Measurements from ENCODE around the gene ZBP1. TPM values are rescaled to one million over a fixed set of nuclear protein-coding genes. Genes with fewer than 3 reads are reported as not detected.

ZBP1 gene
- polyA plus RNA-seq, 1 of the 3 experiments (the other 2 are of a cell fraction), result not detected

DNA sequence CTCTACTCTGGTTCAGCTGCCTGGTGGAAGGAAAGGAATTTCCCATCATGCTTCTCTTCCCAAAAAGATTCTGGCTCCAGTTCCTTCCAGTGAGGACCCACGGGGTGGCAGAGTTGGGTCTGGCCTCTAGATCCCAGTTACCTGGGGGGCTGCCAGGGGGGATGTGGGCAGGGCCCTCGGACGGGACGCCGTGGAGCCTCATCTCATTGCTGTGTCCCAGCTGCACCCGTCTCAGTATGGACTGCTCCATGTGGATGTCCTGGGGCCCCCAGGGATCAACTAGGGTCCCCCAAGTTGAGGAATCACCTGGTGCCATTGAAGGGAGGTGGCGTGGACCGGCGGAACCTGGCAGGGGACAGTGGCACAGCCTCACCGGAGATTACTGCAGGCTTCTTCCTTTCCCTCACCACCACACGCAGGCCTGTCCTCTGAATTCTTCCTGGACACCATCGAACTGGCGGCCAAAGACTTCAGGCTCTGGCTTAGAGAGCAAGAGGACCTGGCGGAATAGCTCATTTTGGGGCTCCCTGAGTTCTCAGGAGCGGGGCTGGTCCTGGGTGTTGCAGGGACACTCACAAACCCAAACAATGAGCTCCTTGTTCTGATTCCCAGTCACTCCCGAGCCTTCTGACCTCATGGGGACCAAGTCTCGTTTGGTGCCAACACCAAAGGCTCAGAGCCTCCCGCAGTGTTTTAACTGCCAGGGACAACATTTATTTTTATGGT, 8.5 kb downstream of the ZBP1 start:
- TF ChIP-seq MXI1 (IDR thresholded peaks at IDR 0.05; ENCODE audit: low read depth, low read length), result no peak
- TF ChIP-seq FOXM1 (IDR thresholded peaks at IDR 0.05; ENCODE audit: low read depth), result no peak
- TF ChIP-seq GATA2 (CRISPR knock-in tag; IDR thresholded peaks at IDR 0.05), result no peak
- TF ChIP-seq, protein P1, sequence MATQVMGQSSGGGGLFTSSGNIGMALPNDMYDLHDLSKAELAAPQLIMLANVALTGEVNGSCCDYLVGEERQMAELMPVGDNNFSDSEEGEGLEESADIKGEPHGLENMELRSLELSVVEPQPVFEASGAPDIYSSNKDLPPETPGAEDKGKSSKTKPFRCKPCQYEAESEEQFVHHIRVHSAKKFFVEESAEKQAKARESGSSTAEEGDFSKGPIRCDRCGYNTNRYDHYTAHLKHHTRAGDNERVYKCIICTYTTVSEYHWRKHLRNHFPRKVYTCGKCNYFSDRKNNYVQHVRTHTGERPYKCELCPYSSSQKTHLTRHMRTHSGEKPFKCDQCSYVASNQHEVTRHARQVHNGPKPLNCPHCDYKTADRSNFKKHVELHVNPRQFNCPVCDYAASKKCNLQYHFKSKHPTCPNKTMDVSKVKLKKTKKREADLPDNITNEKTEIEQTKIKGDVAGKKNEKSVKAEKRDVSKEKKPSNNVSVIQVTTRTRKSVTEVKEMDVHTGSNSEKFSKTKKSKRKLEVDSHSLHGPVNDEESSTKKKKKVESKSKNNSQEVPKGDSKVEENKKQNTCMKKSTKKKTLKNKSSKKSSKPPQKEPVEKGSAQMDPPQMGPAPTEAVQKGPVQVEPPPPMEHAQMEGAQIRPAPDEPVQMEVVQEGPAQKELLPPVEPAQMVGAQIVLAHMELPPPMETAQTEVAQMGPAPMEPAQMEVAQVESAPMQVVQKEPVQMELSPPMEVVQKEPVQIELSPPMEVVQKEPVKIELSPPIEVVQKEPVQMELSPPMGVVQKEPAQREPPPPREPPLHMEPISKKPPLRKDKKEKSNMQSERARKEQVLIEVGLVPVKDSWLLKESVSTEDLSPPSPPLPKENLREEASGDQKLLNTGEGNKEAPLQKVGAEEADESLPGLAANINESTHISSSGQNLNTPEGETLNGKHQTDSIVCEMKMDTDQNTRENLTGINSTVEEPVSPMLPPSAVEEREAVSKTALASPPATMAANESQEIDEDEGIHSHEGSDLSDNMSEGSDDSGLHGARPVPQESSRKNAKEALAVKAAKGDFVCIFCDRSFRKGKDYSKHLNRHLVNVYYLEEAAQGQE (IDR thresholded peaks at IDR 0.05; ENCODE audit: low read depth, low read length), result no peak
- TF ChIP-seq RFX5 (IDR thresholded peaks at IDR 0.05; ENCODE audit: low read length), result no peak
- TF ChIP-seq GABPA (IDR thresholded peaks at IDR 0.05; ENCODE audit: low read depth), result no peak
- no peak for TF ChIP-seq FOSL2 (IDR thresholded peaks at IDR 0.05; ENCODE audit: borderline replicate concordance, low read depth)
- TF ChIP-seq RAD21 (IDR thresholded peaks at IDR 0.05; ENCODE audit: low read length), result no peak
- no peak for TF ChIP-seq FOXJ3 (CRISPR knock-in tag; IDR thresholded peaks at IDR 0.05)
- TF ChIP-seq, protein P2, sequence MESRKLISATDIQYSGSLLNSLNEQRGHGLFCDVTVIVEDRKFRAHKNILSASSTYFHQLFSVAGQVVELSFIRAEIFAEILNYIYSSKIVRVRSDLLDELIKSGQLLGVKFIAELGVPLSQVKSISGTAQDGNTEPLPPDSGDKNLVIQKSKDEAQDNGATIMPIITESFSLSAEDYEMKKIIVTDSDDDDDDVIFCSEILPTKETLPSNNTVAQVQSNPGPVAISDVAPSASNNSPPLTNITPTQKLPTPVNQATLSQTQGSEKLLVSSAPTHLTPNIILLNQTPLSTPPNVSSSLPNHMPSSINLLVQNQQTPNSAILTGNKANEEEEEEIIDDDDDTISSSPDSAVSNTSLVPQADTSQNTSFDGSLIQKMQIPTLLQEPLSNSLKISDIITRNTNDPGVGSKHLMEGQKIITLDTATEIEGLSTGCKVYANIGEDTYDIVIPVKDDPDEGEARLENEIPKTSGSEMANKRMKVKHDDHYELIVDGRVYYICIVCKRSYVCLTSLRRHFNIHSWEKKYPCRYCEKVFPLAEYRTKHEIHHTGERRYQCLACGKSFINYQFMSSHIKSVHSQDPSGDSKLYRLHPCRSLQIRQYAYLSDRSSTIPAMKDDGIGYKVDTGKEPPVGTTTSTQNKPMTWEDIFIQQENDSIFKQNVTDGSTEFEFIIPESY (IDR thresholded peaks at IDR 0.05; ENCODE audit: borderline replicate concordance, low read depth), result no peak
- TF ChIP-seq TCF12 (IDR thresholded peaks at IDR 0.05), result no peak
- TF ChIP-seq, protein P3, sequence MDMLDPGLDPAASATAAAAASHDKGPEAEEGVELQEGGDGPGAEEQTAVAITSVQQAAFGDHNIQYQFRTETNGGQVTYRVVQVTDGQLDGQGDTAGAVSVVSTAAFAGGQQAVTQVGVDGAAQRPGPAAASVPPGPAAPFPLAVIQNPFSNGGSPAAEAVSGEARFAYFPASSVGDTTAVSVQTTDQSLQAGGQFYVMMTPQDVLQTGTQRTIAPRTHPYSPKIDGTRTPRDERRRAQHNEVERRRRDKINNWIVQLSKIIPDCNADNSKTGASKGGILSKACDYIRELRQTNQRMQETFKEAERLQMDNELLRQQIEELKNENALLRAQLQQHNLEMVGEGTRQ (IDR thresholded peaks at IDR 0.05; ENCODE audit: borderline replicate concordance, low read depth, low read length), result no peak
- no peak for TF ChIP-seq RXRA (IDR thresholded peaks at IDR 0.05; ENCODE audit: borderline replicate concordance, low read depth)
- TF ChIP-seq, protein P4, sequence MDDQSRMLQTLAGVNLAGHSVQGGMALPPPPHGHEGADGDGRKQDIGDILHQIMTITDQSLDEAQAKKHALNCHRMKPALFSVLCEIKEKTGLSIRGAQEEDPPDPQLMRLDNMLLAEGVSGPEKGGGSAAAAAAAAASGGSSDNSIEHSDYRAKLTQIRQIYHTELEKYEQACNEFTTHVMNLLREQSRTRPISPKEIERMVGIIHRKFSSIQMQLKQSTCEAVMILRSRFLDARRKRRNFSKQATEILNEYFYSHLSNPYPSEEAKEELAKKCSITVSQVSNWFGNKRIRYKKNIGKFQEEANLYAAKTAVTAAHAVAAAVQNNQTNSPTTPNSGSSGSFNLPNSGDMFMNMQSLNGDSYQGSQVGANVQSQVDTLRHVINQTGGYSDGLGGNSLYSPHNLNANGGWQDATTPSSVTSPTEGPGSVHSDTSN (IDR thresholded peaks at IDR 0.05), result no peak
- no peak for TF ChIP-seq TEAD4 (IDR thresholded peaks at IDR 0.05; ENCODE audit: borderline replicate concordance, insufficient read depth)
- TF ChIP-seq SMC3 (IDR thresholded peaks at IDR 0.05; ENCODE audit: low read depth, low read length), result no peak
- TF ChIP-seq, protein P5, sequence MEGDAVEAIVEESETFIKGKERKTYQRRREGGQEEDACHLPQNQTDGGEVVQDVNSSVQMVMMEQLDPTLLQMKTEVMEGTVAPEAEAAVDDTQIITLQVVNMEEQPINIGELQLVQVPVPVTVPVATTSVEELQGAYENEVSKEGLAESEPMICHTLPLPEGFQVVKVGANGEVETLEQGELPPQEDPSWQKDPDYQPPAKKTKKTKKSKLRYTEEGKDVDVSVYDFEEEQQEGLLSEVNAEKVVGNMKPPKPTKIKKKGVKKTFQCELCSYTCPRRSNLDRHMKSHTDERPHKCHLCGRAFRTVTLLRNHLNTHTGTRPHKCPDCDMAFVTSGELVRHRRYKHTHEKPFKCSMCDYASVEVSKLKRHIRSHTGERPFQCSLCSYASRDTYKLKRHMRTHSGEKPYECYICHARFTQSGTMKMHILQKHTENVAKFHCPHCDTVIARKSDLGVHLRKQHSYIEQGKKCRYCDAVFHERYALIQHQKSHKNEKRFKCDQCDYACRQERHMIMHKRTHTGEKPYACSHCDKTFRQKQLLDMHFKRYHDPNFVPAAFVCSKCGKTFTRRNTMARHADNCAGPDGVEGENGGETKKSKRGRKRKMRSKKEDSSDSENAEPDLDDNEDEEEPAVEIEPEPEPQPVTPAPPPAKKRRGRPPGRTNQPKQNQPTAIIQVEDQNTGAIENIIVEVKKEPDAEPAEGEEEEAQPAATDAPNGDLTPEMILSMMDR (IDR thresholded peaks at IDR 0.05), result no peak
- no peak for TF ChIP-seq YY1 (IDR thresholded peaks at IDR 0.05; ENCODE audit: low read depth)
- TF ChIP-seq MEF2A (IDR thresholded peaks at IDR 0.05; ENCODE audit: borderline replicate concordance, low read depth), result no peak
- TF ChIP-seq TAF1 (IDR thresholded peaks at IDR 0.05; ENCODE audit: borderline replicate concordance, low read depth, low read length), result no peak
- no peaks in the 10 kb centered on the region for H3K4me1 ChIP-seq (ENCODE audit: control insufficient read depth in 1 of 2, insufficient read depth in 2 of 2, low read depth in 1 of 2, low read length in 1 of 2)
- WGBS (ENCODE audit: low lambda C conversion rate), result 73% methylated on average over 12 of the region's 18 CpGs
- no peak overlapping the region for H3K4me2 ChIP-seq
- no peak for DNase-seq
- H3K27me3 ChIP-seq (ENCODE audit: insufficient read depth), result no peaks in the 10 kb centered on the region; the same call in 1 of the 2 replicates
- no peaks in the 10 kb centered on the region for H4K20me1 ChIP-seq (ENCODE audit: insufficient read depth)
- no peak overlapping the region for H3K9ac ChIP-seq
- H2AFZ ChIP-seq (ENCODE audit: low read depth), result no peak overlapping the region
- H3K79me2 ChIP-seq (ENCODE audit: insufficient read depth), result no peaks in the 10 kb centered on the region
- H3F3A ChIP-seq (replicated peaks; ENCODE audit: insufficient read depth), result no peaks in the 10 kb centered on the region
- CTCF ChIA-PET, result interaction anchor here (0.8 to 4.3 kb wide), 4 partner anchors 10 to 17 kb away, joined by 3 to 25 read pairs (median 11); partner anchors contain the start of gene ZBP1
- POLR2A ChIA-PET, result interaction anchor here (0.5 kb wide), 1 partner anchor 40 kb away, joined by 3 read pairs; no protein-coding TSS in a partner anchor
- no peaks in the 10 kb centered on the region for H3K36me3 ChIP-seq (replicated peaks in 1 of 2; ENCODE audit: control insufficient read depth in 1 of 2, insufficient read depth in 2 of 2, low read length in 1 of 2)
- no peaks in the 10 kb centered on the region for H3K9me2 ChIP-seq
- H3K4me3 ChIP-seq (ENCODE audit: low read depth in 2 of 2, low read length in 1 of 2), result no peak overlapping the region
- no peak overlapping the region for H3K27ac ChIP-seq (ENCODE audit: low read depth in 2 of 2, low read length in 1 of 2)
- H3K9me3 ChIP-seq, result no peaks in the 10 kb centered on the region
